GM12872 (cell line): ENCODE results near the gene SLC25A38.

Experiments
- CTCF ChIP-seq: IDR thresholded peaks from 3 replicates; pipeline ENCODE4 v1.5.1; 2011; ENCODE audit warnings: low read depth, mild to moderate bottlenecking, low read length, moderate library complexity; ENCODE audit not compliant: insufficient read depth

SLC25A38 gene

DNA sequence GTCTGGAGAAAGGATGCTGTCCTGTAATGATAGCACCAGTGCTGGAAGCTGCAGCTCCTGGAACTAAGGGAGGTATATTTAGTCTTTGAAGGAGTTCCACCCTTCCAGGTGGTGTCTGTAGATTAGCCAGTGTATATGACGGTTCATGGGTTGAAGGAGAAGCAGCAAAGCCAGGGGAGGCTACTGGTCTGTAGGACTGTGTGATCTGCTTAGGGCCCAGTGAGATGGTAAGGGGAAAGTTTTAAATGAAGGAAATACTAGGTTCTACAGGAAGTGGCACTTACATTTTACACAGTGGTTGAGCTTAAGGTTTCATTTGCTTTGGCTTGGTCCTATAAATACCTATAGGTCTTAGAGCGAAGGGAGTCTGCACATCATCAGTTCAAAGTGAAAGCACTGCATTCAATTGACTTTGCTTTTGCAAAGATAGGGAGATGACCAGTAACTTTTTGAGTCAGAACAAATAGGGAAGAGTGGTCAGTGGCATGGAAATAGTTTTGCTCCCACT, 5.6 kb downstream of the SLC25A38 start:
- TF ChIP-seq CTCF, result no peak

DNA sequence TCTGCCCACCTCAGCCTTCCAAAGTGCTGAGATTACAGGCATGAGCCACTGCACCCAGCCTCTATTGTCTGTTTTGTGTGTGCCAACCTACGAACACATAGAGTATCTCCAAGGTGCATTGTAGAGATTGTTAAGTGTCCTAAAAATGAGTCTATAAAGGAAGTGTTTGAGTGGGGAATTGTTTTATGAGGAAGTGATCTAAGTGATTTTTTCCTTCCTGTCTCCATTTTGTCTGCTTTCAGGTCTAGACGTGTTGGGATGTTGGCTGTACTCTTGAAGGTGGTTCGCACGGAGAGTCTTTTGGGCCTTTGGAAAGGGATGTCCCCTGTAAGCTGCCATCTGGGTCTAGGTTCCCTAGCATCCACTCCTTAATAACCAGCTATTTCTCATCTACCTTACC, 7.0 kb downstream of the SLC25A38 start:
- TF ChIP-seq CTCF, result no peak

GRCh38 chr3:39396690-39397089, 13.5 kb downstream of the SLC25A38 start:
- TF ChIP-seq CTCF, result no peak

DNA sequence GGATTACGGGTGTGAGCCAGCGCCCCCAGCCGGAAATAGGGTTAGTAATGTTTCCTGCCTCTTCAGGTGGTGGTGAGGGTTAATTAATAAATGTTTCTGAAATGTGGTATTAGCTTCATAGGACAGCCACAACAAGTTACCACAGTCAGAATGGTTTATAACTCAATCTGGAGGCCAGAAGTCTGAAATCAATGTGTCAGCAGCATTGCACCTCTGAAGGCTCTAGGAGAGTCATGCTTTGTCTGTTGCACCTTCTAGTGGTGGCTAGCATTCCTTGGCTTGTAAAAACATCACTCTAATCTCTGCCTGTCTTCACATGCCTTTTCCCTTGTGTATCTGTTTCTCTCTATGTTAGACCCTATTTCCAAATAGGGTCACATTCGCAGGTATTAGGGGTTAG, 15.5 kb downstream of the SLC25A38 start:
- TF ChIP-seq CTCF, result no peak

- no peak for TF ChIP-seq CTCF
Measured at GRCh38 chr3:39401983-39402382, 18.8 kb downstream of the SLC25A38 start.

GRCh38 chr3:39404943-39405686, 21.9 kb downstream of the SLC25A38 start:
- TF ChIP-seq CTCF, result no peak

DNA sequence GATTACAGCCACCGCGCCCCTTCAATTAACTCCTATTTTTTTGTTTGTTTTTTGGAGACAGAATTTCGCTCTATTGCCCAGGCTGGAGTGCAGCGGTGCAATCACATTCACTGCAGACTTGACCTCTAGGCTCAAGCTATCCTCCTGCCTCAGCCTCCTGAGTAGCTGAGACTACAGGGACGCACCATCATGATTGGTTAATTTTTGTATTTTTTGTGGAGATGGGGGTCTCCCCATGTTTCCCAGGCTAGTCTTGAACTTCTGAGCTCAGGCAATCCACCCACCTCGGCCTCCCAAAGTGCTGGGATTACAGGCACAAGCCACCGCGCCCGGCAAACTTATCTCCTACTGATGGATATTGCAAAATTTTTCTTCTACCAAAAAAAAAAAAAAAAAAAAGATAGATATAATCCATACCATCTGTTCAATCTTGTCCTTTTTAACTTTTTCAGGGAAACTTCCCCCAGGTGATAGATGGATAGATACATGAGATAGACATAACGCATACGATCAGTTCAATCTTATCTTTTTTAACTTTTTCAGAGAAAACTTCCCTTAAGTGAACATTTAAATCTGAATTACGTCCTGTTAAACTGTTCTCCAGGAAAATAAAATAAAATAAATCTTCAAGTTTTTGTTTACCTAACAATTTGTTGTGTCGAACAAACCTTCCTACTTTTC, 22.7 kb downstream of the SLC25A38 start:
- no peak for TF ChIP-seq CTCF
